GM19324 (cell line): Measurements from ENCODE around the gene PTPRE.
"Not testable (repeated sequence)": the region's sequence is repeated elsewhere in the genome, so short reads cannot be mapped to it uniquely, and the experiment has no call there.

Source experiments
- ATAC-seq: cut with Tn5 transposase; IDR thresholded peaks from one replicate; pipeline ENCODE4 v1.9.1; 2021; ENCODE audit warnings: mild to moderate bottlenecking, moderate library complexity; ENCODE audit not compliant: unreplicated experiment, low FRiP score

PTPRE gene

GRCh38 chr10:127977357-127978009 lies 70.6 kb downstream of the PTPRE start:
- no peak for ATAC-seq

- no peak for ATAC-seq
Measured at GRCh38 chr10:127978481-127978880, 71.6 kb downstream of the PTPRE start.

- no peak for ATAC-seq
Measured at GRCh38 chr10:127979045-127979444, 72.1 kb downstream of the PTPRE start.

- no peak for ATAC-seq
Measured at GRCh38 chr10:127979566-127979965, 72.7 kb downstream of the PTPRE start.

GRCh38 chr10:127980898-127981297 lies 74.0 kb downstream of the PTPRE start:
- ATAC-seq = no peak

- ATAC-seq = no peak
Measured at GRCh38 chr10:127982601-127983000, 75.7 kb downstream of the PTPRE start.

- no peak for ATAC-seq
Measured at GRCh38 chr10:127983344-127984100, 76.6 kb downstream of the PTPRE start.

- no peak for ATAC-seq
Measured at GRCh38 chr10:127984945-127985344, 78.0 kb downstream of the PTPRE start.

- no peak for ATAC-seq
Measured at GRCh38 chr10:127986531-127987466, 79.9 kb downstream of the PTPRE start.

- ATAC-seq = no peak
Measured at GRCh38 chr10:127987467-127988380, 80.8 kb downstream of the PTPRE start.

GRCh38 chr10:127989481-127990012 lies 82.6 kb downstream of the PTPRE start:
- ATAC-seq = no peak

- ATAC-seq = not testable (repeated sequence)
Measured at GRCh38 chr10:127990132-127990788, 83.4 kb downstream of the PTPRE start.

GRCh38 chr10:127990846-127991542 lies 84.1 kb downstream of the PTPRE start:
- ATAC-seq = no peak

GRCh38 chr10:127991543-127992255 lies 84.8 kb downstream of the PTPRE start:
- ATAC-seq = no peak

- ATAC-seq = no peak
Measured at GRCh38 chr10:127992376-127992775, 85.5 kb downstream of the PTPRE start.

- no peak for ATAC-seq
Measured at GRCh38 chr10:127993056-127993690, 86.3 kb downstream of the PTPRE start.

GRCh38 chr10:127995939-127996338 lies 89.0 kb downstream of the PTPRE start:
- ATAC-seq = no peak
